CD4-positive, alpha-beta T cell treated with Interleukin-4 for 4 hours (primary cell): ENCODE data around the gene MAML3.
A peak's percentile ranks its signal among the peaks of the same experiment; 100 is the strongest.

ENCODE experiments used
- DNase-seq: peaks from one replicate; pipeline ENCODE4 v3.0.0-alpha.2; 2020

Gene MAML3

GRCh38 chr4:140068271-140068670 is 85.7 kb downstream of the MAML3 start:
- DNase-seq, result no peak

- DNase-seq, result no peak
Measured at GRCh38 chr4:140066031-140066930, 87.7 kb downstream of the MAML3 start.

- DNase-seq, result no peak
Measured at GRCh38 chr4:140065393-140065792, 88.6 kb downstream of the MAML3 start.

- no peak for DNase-seq
Measured at GRCh38 chr4:140061659-140062289, 92.2 kb downstream of the MAML3 start.

- DNase-seq, result no peak
Measured at GRCh38 chr4:140061194-140061593, 92.8 kb downstream of the MAML3 start.

GRCh38 chr4:140059159-140059558 is 94.8 kb downstream of the MAML3 start:
- DNase-seq, result no peak

GRCh38 chr4:140057701-140058100 is 96.3 kb downstream of the MAML3 start:
- no peak for DNase-seq

GRCh38 chr4:140056015-140056414 is 98.0 kb downstream of the MAML3 start:
- no peak for DNase-seq

- no peak for DNase-seq
Measured at GRCh38 chr4:140054861-140055260, 99.1 kb downstream of the MAML3 start.

- no peak for DNase-seq
Measured at GRCh38 chr4:140053185-140053584, 100.8 kb downstream of the MAML3 start.

- DNase-seq, result peak; percentile 11
Measured at GRCh38 chr4:140052050-140052449, 101.9 kb downstream of the MAML3 start.

- DNase-seq, result no peak
Measured at GRCh38 chr4:140049849-140050637, 103.9 kb downstream of the MAML3 start.

GRCh38 chr4:140049024-140049848 is 104.7 kb downstream of the MAML3 start:
- peak; percentile 43 for DNase-seq

GRCh38 chr4:140048419-140048995 is 105.5 kb downstream of the MAML3 start:
- no peak for DNase-seq

GRCh38 chr4:140047786-140048185 is 106.2 kb downstream of the MAML3 start:
- DNase-seq, result no peak

GRCh38 chr4:140047017-140047640 is 106.9 kb downstream of the MAML3 start:
- no peak for DNase-seq

GRCh38 chr4:140046543-140046942 is 107.4 kb downstream of the MAML3 start:
- DNase-seq, result no peak

GRCh38 chr4:140046016-140046415 is 108.0 kb downstream of the MAML3 start:
- DNase-seq, result no peak

GRCh38 chr4:140044337-140044902 is 109.6 kb downstream of the MAML3 start:
- no peak for DNase-seq

GRCh38 chr4:140042634-140043033 is 111.3 kb downstream of the MAML3 start:
- no peak for DNase-seq

GRCh38 chr4:140038031-140038533 is 115.9 kb downstream of the MAML3 start:
- DNase-seq, result no peak
